ENCODE results near the gene TRPV4. TPM values are rescaled to one million over a fixed set of nuclear protein-coding genes. Genes with fewer than 3 reads are reported as not detected.

TRPV4 gene
- total RNA-seq, 1 experiment from 2014 or later = 3.1 TPM

DNA sequence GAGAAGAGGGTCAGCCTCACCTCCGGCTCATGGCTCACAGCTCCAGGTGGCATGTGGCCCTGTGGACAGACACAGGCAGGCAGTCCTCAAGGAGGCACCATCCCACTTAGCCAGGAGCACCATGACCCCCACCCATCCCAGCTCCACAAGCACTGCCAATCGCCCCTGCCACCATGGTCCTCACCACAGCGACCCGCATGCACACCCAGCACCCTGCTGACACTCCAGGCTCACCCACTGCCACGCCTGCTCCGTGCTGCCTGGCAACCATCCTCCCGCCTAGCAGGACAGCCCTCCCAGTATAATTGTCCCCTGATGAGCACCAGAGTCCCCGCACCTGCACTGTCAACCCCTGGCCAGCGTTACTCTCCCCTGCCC is 50.9 kb downstream of the TRPV4 start:
- ChIA-PET POLR2A (ENCODE audit: unreplicated experiment) (no interaction called here), CTCF (no interaction called here)
- H3K9me2 ChIP-seq (ENCODE audit: insufficient read depth) = no peaks in the 10 kb centered on the region
- H3K27ac ChIP-seq = no peak overlapping the region
- H3F3A ChIP-seq (ENCODE audit: insufficient read depth, low read depth) = no peaks in the 10 kb centered on the region; the same call in 1 of the 2 replicates
- H3K4me2 ChIP-seq = no peak overlapping the region
- H3K27me3 ChIP-seq (ENCODE audit: insufficient read depth, low read depth) = no peaks in the 10 kb centered on the region
- BruUV-seq (replicated peaks) = no TSS peak
- H4K20me1 ChIP-seq (ENCODE audit: insufficient read depth) = no peaks in the 10 kb centered on the region
- H3K4me1 ChIP-seq (replicated peaks; ENCODE audit: insufficient read depth) = 0 out of 2 replicates have a peak, but pooled peaks cover 5% of the 10 kb centered on the region
- no peak overlapping the region for H3K4me3 ChIP-seq
- intact Hi-C loops (cut with micrococcal nuclease; ENCODE audit: unreplicated experiment) = no loop called here
- no peak for DNase-seq
- no peak overlapping the region for H2AFZ ChIP-seq
- TF ChIP-seq EZH2 (IDR thresholded peaks at IDR 0.05; ENCODE audit: low read depth) = no peak
- TF ChIP-seq, protein P1, sequence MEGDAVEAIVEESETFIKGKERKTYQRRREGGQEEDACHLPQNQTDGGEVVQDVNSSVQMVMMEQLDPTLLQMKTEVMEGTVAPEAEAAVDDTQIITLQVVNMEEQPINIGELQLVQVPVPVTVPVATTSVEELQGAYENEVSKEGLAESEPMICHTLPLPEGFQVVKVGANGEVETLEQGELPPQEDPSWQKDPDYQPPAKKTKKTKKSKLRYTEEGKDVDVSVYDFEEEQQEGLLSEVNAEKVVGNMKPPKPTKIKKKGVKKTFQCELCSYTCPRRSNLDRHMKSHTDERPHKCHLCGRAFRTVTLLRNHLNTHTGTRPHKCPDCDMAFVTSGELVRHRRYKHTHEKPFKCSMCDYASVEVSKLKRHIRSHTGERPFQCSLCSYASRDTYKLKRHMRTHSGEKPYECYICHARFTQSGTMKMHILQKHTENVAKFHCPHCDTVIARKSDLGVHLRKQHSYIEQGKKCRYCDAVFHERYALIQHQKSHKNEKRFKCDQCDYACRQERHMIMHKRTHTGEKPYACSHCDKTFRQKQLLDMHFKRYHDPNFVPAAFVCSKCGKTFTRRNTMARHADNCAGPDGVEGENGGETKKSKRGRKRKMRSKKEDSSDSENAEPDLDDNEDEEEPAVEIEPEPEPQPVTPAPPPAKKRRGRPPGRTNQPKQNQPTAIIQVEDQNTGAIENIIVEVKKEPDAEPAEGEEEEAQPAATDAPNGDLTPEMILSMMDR (conservative IDR thresholded peaks at IDR 0.05) = no peak
- H3K79me2 ChIP-seq (ENCODE audit: low read depth) = no peaks in the 10 kb centered on the region
- no peaks in the 10 kb centered on the region for H3K36me3 ChIP-seq (ENCODE audit: low read depth)
- H3K9me3 ChIP-seq (ENCODE audit: insufficient read depth, low read depth) = no peaks in the 10 kb centered on the region

DNA sequence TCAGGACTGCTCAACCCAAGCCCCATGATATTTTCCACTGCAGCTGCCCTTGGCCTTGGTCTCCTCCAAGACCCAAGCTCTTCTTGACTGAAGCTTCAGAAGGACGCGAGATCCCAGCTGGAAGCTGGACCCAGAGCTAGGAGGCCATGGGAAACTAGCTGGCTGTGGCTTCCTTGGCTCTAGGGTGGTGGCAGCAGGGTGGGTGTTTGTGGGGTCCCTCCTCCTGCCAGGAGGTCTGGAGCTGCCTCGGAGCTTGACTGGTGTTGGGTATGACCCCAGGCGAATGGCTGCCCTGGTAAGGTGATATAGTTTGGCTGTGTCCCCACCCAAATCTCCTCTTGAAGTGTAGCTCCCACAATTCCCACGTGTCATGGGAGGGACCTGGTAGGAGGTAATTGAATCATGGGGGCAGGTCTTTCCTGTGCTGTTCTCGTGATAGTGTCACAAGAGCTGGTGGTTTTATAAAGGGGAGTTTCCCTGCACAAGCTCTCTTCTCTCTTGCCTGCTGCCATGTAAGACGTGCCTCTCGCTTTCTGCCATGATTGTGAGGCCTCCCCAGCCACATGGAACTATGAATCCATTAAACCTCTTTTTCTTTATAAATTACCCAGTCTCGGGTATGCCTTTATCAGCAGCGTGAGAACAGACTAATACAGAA is 51.4 kb downstream of the TRPV4 start:
- Histone ChIP-seq H3K79me2 (ENCODE audit: low read depth) (no peaks in the 10 kb centered on the region), H3F3A (ENCODE audit: insufficient read depth, low read depth) (no peaks in the 10 kb centered on the region; the same call in 1 of the 2 replicates), H4K20me1 (ENCODE audit: insufficient read depth) (no peaks in the 10 kb centered on the region), H3K4me3 (no peak overlapping the region), H3K9me2 (ENCODE audit: insufficient read depth) (no peaks in the 10 kb centered on the region), H3K9me3 (ENCODE audit: insufficient read depth, low read depth) (no peaks in the 10 kb centered on the region), H3K36me3 (ENCODE audit: low read depth) (no peaks in the 10 kb centered on the region), H3K4me2 (no peak overlapping the region), H3K4me1 (replicated peaks; ENCODE audit: insufficient read depth) (0 out of 2 replicates have a peak, but pooled peaks cover 5% of the 10 kb centered on the region), H2AFZ (no peak overlapping the region), H3K27me3 (ENCODE audit: insufficient read depth, low read depth) (no peaks in the 10 kb centered on the region), H3K27ac (no peak overlapping the region)
- CTCF ChIA-PET = no interaction called here
- TF ChIP-seq EZH2 (IDR thresholded peaks at IDR 0.05; ENCODE audit: low read depth) = no peak
- TF ChIP-seq, protein P1 (conservative IDR thresholded peaks at IDR 0.05) = no peak
- intact Hi-C loops (cut with micrococcal nuclease; ENCODE audit: unreplicated experiment) = no loop called here
- DNase-seq = no peak
- BruUV-seq (replicated peaks) = no TSS peak
- POLR2A ChIA-PET (ENCODE audit: unreplicated experiment) = no interaction called here

DNA sequence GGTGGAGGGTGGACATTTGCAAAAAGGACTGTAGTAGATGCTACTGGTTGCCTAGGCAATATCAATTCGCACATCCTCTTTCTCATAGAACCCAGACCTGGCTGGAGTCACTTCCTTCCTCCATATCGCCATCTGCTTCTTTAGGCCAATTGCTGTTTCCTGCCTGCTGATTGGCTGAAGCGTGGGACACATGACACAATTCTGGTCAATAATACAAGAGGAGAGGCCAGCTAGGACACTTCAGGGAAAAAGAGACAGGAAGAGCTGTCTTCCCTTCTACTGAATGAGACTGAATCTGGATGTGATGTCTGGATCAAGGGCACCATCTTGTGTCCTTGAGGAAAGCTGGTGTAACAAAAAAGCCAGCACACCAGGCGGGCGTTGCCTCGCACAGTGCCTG is 53.8 kb downstream of the TRPV4 start:
- intact Hi-C loops (cut with micrococcal nuclease; ENCODE audit: unreplicated experiment) = loop anchor here (5.0 kb wide), 1 partner anchor 517 kb away; no protein-coding TSS in a partner anchor
- no peak for DNase-seq
- no peak overlapping the region for H3K4me2 ChIP-seq
- H3K4me1 ChIP-seq (replicated peaks; ENCODE audit: insufficient read depth) = peaks cover 12% of the 10 kb centered on the region
- no peak overlapping the region for H2AFZ ChIP-seq
- no TSS peak for BruUV-seq (replicated peaks)
- ChIA-PET POLR2A (ENCODE audit: unreplicated experiment) (no interaction called here), CTCF (no interaction called here)
- no peak overlapping the region for H3K4me3 ChIP-seq
- TF ChIP-seq, protein P1 (conservative IDR thresholded peaks at IDR 0.05) = no peak
- no peak for TF ChIP-seq EZH2 (IDR thresholded peaks at IDR 0.05; ENCODE audit: low read depth)
- H3K27me3 ChIP-seq (ENCODE audit: insufficient read depth, low read depth) = no peaks in the 10 kb centered on the region
- no peaks in the 10 kb centered on the region for H3K9me2 ChIP-seq (ENCODE audit: insufficient read depth)
- no peaks in the 10 kb centered on the region for H4K20me1 ChIP-seq (ENCODE audit: insufficient read depth)
- H3F3A ChIP-seq (ENCODE audit: insufficient read depth, low read depth) = peaks cover 4% of the 10 kb centered on the region
- no peak overlapping the region for H3K27ac ChIP-seq
- H3K36me3 ChIP-seq (ENCODE audit: low read depth) = no peaks in the 10 kb centered on the region
- H3K79me2 ChIP-seq (ENCODE audit: low read depth) = no peaks in the 10 kb centered on the region
- H3K9me3 ChIP-seq (ENCODE audit: insufficient read depth, low read depth) = no peaks in the 10 kb centered on the region

Data from PC-9 (cell line).